Ascending aorta (tissue), 2 donors: ENCODE measurements around the gene SMO. TPM values are rescaled to one million over a fixed set of nuclear protein-coding genes. Genes with fewer than 3 reads are reported as not detected.
"Not testable (repeated sequence)": the region's sequence is repeated elsewhere in the genome, so short reads cannot be mapped to it uniquely, and the experiment has no call there.

Source experiments
- DNase-seq, 2 donors: peaks; one replicate each; pipeline ENCODE4 v3.0.0-alpha.2; 2019; ENCODE audit warnings: low spot score in 2 of 2
- H3K27ac ChIP-seq, 2 donors: fragments of 200-600 bp; sonication (generic); one replicate each; pipeline ENCODE4 v1.5.1; 2016 to 2017; ENCODE audit warnings: mild to moderate bottlenecking in 1 of 2
- H3K27me3 ChIP-seq: fragments of 200-600 bp; sonication (generic); one replicate; pipeline ENCODE4 v1.5.1; 2017
- H3K36me3 ChIP-seq, 2 donors: fragments of 200-600 bp; sonication (generic); one replicate each; pipeline ENCODE4 v1.5.1; 2016
- H3K4me1 ChIP-seq, 2 donors: fragments of 200-600 bp; sonication (generic); one replicate each; pipeline ENCODE4 v1.5.1; 2016 to 2017; ENCODE audit warnings: mild to moderate bottlenecking in 1 of 2
- H3K4me3 ChIP-seq, 2 donors: fragments of 200-600 bp; sonication (generic); one replicate each; pipeline ENCODE4 v1.5.1; 2016 to 2017; ENCODE audit warnings: mild to moderate bottlenecking in 1 of 2
- H3K9me3 ChIP-seq, 2 donors: fragments of 200-600 bp; sonication (generic); one replicate each; pipeline ENCODE4 v1.5.1; 2016
- intact Hi-C: fragments of 100-400 bp; cut with DNase I; formaldehyde crosslinking; loops from one replicate; pipeline ENCODE4 v1.15.1; 2023
- total RNA-seq: library from RNA; depleted of rRNA; stranded (reverse); fragments of >200 nt; gene quantifications from one replicate; pipeline ENCODE4 v1.1.0, GENCODE V29; 2016
- TF ChIP-seq, protein P1 (sequence below), 3 experiments: fragments of 200-600 bp in 2 of 3; fragments of 450-650 bp in 1 of 3; sonication (generic) in 2 of 3; IDR thresholded peaks; one replicate each; pipeline ENCODE4 v1.5.1; 2016 to 2019; ENCODE audit warnings: antibody characterized with exemption in 3 of 3, mild to moderate bottlenecking in 1 of 3, moderate library complexity in 1 of 3

Gene SMO
- total RNA-seq, 1 donor from 2014 or later: 12.9 TPM

DNA sequence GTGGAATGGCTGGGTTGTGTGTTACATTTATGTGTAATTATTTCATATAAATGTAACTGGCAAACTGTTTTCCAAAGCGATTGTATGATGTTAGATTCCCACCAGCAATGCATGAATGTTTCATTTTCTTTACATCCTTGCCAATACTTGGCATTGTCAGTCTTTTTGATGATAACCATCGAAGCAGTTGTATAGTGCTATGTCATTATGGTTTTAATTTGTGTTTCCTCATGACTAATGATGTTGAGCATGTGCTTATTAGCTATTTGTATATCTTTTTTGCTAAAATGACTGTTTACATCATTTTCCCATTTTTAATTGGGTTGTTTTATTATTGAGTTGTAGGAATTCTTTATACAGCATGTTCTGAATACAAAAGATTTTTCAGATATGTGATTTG is 58.7 kb downstream of the SMO start:
- intact Hi-C loops: no loop called here
- no peaks in the 10 kb centered on the region for H3K36me3 ChIP-seq
- no peak overlapping the region for H3K4me3 ChIP-seq
- H3K4me1 ChIP-seq: no peaks in the 10 kb centered on the region
- H3K27me3 ChIP-seq: no peaks in the 10 kb centered on the region
- TF ChIP-seq, protein P1, sequence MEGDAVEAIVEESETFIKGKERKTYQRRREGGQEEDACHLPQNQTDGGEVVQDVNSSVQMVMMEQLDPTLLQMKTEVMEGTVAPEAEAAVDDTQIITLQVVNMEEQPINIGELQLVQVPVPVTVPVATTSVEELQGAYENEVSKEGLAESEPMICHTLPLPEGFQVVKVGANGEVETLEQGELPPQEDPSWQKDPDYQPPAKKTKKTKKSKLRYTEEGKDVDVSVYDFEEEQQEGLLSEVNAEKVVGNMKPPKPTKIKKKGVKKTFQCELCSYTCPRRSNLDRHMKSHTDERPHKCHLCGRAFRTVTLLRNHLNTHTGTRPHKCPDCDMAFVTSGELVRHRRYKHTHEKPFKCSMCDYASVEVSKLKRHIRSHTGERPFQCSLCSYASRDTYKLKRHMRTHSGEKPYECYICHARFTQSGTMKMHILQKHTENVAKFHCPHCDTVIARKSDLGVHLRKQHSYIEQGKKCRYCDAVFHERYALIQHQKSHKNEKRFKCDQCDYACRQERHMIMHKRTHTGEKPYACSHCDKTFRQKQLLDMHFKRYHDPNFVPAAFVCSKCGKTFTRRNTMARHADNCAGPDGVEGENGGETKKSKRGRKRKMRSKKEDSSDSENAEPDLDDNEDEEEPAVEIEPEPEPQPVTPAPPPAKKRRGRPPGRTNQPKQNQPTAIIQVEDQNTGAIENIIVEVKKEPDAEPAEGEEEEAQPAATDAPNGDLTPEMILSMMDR (IDR thresholded peaks at IDR 0.05): no peak
- no peaks in the 10 kb centered on the region for H3K9me3 ChIP-seq
- no peak overlapping the region for H3K27ac ChIP-seq
- no peak for DNase-seq

- Histone ChIP-seq H3K4me1 (no peaks in the 10 kb centered on the region), H3K27ac (no peak overlapping the region), H3K4me3 (no peak overlapping the region), H3K27me3 (no peaks in the 10 kb centered on the region), H3K36me3 (no peaks in the 10 kb centered on the region), H3K9me3 (no peaks in the 10 kb centered on the region)
- intact Hi-C loops: no loop called here
- DNase-seq: no peak
- TF ChIP-seq, protein P1 (IDR thresholded peaks at IDR 0.05): no peak
Observed at GRCh38 chr7:129252128-129252527, 63.7 kb downstream of the SMO start.

- intact Hi-C loops, H3K4me3 ChIP-seq: not testable (repeated sequence)
Observed at GRCh38 chr7:129252603-129253002, 64.2 kb downstream of the SMO start.

GRCh38 chr7:129255800-129256199 is 67.4 kb downstream of the SMO start:
- H3K36me3 ChIP-seq: no peaks in the 10 kb centered on the region
- H3K4me1 ChIP-seq: no peaks in the 10 kb centered on the region
- H3K4me3 ChIP-seq: no peak overlapping the region
- intact Hi-C loops: no loop called here
- H3K27me3 ChIP-seq: no peaks in the 10 kb centered on the region
- TF ChIP-seq, protein P1 (IDR thresholded peaks at IDR 0.05): no peak
- no peak overlapping the region for H3K27ac ChIP-seq
- H3K9me3 ChIP-seq: no peaks in the 10 kb centered on the region
- no peak for DNase-seq

More at GRCh38 chr7:129252603-129253002, 64.2 kb downstream of the SMO start:
- not testable (repeated sequence) for H3K4me1 ChIP-seq, H3K27me3 ChIP-seq, H3K9me3 ChIP-seq, H3K27ac ChIP-seq, DNase-seq, H3K36me3 ChIP-seq

DNA sequence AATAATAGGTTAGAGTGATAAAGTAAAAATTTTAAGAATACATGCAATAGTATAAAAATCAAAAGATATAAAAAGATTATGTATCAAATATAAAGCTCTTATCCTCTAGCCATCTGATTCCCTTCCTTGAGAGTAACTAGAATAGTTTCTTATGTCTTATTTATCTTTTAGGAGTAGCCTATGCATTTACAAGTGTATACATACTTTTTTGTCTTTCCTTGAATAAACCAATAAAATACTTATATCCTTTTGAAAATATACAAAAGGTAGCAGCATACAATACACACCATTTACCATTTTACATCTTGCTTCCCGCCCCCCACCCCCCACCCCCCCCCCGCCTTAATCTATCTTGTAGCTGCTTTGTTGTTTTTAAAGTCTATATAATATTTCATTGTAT is 67.8 kb downstream of the SMO start:
- TF ChIP-seq, protein P1 (IDR thresholded peaks at IDR 0.05): no peak
- Histone ChIP-seq H3K27me3 (no peaks in the 10 kb centered on the region), H3K9me3 (no peaks in the 10 kb centered on the region), H3K4me1 (no peaks in the 10 kb centered on the region), H3K36me3 (no peaks in the 10 kb centered on the region), H3K27ac (no peak overlapping the region), H3K4me3 (no peak overlapping the region)
- no peak for DNase-seq
- intact Hi-C loops: no loop called here

DNA sequence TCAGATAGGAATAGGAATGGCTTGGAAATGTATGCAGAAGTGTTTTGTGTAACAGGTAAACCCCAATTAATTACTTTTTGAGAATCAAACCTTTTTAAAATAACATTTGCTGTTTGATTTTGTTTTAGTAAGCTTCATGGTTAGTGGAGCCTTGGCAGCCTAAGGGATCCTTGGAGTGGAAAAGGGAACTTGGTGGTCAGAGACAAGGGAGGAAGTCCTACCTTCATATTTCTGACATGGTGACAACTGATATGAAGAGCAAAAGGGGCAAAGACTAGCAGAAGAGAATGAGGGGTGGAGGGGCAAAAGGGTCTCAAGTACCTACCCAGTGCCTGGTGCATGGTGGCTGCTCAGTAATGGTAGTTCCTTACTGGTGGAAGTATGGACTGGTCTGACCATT is 68.7 kb downstream of the SMO start:
- TF ChIP-seq, protein P1 (IDR thresholded peaks at IDR 0.05): no peak
- DNase-seq: no peak
- no peak overlapping the region for H3K27ac ChIP-seq
- H3K9me3 ChIP-seq: no peaks in the 10 kb centered on the region
- H3K36me3 ChIP-seq: no peaks in the 10 kb centered on the region
- no peaks in the 10 kb centered on the region for H3K27me3 ChIP-seq
- H3K4me1 ChIP-seq: no peaks in the 10 kb centered on the region
- intact Hi-C loops: no loop called here
- H3K4me3 ChIP-seq: no peak overlapping the region
